ENCODE measurements around the gene RBM33.

The RBM33 gene

GRCh38 chr7:155693826-155694225, 49.4 kb downstream of the RBM33 start:
- no peaks in the 10 kb centered on the region for H3F3A ChIP-seq (ENCODE audit: insufficient read depth, low read length)
- H3K9ac ChIP-seq (ENCODE audit: low read length) = no peak overlapping the region
- no peak overlapping the region for H2AFZ ChIP-seq (ENCODE audit: low read length)
- TF ChIP-seq, protein P1, sequence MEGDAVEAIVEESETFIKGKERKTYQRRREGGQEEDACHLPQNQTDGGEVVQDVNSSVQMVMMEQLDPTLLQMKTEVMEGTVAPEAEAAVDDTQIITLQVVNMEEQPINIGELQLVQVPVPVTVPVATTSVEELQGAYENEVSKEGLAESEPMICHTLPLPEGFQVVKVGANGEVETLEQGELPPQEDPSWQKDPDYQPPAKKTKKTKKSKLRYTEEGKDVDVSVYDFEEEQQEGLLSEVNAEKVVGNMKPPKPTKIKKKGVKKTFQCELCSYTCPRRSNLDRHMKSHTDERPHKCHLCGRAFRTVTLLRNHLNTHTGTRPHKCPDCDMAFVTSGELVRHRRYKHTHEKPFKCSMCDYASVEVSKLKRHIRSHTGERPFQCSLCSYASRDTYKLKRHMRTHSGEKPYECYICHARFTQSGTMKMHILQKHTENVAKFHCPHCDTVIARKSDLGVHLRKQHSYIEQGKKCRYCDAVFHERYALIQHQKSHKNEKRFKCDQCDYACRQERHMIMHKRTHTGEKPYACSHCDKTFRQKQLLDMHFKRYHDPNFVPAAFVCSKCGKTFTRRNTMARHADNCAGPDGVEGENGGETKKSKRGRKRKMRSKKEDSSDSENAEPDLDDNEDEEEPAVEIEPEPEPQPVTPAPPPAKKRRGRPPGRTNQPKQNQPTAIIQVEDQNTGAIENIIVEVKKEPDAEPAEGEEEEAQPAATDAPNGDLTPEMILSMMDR (IDR thresholded peaks at IDR 0.05; ENCODE audit: low read length) = no peak
- TF ChIP-seq EZH2 (optimal IDR thresholded peaks at IDR 0.05; ENCODE audit: low read depth, low read length) = no peak
- TF ChIP-seq EZH2phosphoT487 (IDR thresholded peaks at IDR 0.05; ENCODE audit: low read length) = no peak
- no peaks in the 10 kb centered on the region for H3K9me3 ChIP-seq (replicated peaks; ENCODE audit: insufficient read depth, low read length)
- no peaks in the 10 kb centered on the region for H3K36me3 ChIP-seq (replicated peaks; ENCODE audit: insufficient read depth, low read length)
- no peaks in the 10 kb centered on the region for H3K4me1 ChIP-seq (ENCODE audit: low read length)
- no peak for DNase-seq
- H3K4me2 ChIP-seq (ENCODE audit: low read depth, low read length) = no peak overlapping the region
- H3K9me2 ChIP-seq (replicated peaks; ENCODE audit: insufficient read depth, low read length) = no peaks in the 10 kb centered on the region
- no peaks in the 10 kb centered on the region for H3K27me3 ChIP-seq (replicated peaks; ENCODE audit: insufficient read depth, low read length)
- no peak overlapping the region for H3K27ac ChIP-seq (ENCODE audit: low read length)
- peaks cover 85% of the 10 kb centered on the region for H3K79me2 ChIP-seq (ENCODE audit: low read length)
- no peak overlapping the region for H3K4me3 ChIP-seq (ENCODE audit: low read length)
- peaks cover 25% of the 10 kb centered on the region for H4K20me1 ChIP-seq (ENCODE audit: insufficient read depth, low read length)

DNA sequence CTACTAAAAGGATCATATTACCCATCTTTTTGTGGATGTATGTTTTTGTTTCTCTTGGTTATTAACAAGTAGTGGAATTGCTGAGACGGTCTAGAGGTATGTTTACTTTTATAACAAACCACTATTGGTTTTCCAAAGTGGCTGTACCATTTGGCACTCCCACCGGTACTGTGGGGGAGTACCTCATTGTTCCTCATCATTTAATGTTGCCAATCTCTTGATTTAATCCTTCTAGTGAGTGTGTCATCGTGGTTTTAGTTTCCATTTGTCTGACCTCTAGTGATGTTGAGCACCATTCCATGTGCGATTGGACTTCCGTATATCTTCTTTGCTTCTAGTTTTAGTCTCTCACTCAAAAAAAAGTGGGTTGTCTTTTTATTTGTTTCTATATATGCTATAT, 50.4 kb downstream of the RBM33 start:
- Histone ChIP-seq H3F3A (ENCODE audit: insufficient read depth, low read length) (no peaks in the 10 kb centered on the region), H4K20me1 (ENCODE audit: insufficient read depth, low read length) (peaks cover 32% of the 10 kb centered on the region), H3K27ac (ENCODE audit: low read length) (no peak overlapping the region), H3K4me1 (ENCODE audit: low read length) (no peaks in the 10 kb centered on the region), H2AFZ (ENCODE audit: low read length) (no peak overlapping the region), H3K9me2 (replicated peaks; ENCODE audit: insufficient read depth, low read length) (no peaks in the 10 kb centered on the region), H3K27me3 (replicated peaks; ENCODE audit: insufficient read depth, low read length) (no peaks in the 10 kb centered on the region), H3K9me3 (replicated peaks; ENCODE audit: insufficient read depth, low read length) (no peaks in the 10 kb centered on the region), H3K36me3 (replicated peaks; ENCODE audit: insufficient read depth, low read length) (no peaks in the 10 kb centered on the region), H3K79me2 (ENCODE audit: low read length) (peaks cover 95% of the 10 kb centered on the region), H3K4me3 (ENCODE audit: low read length) (no peak overlapping the region), H3K4me2 (ENCODE audit: low read depth, low read length) (no peak overlapping the region), H3K9ac (ENCODE audit: low read length) (no peak overlapping the region)
- no peak for DNase-seq
- TF ChIP-seq, protein P1 (IDR thresholded peaks at IDR 0.05; ENCODE audit: low read length) = no peak
- TF ChIP-seq EZH2 (optimal IDR thresholded peaks at IDR 0.05; ENCODE audit: low read depth, low read length) = no peak
- no peak for TF ChIP-seq EZH2phosphoT487 (IDR thresholded peaks at IDR 0.05; ENCODE audit: low read length)

DNA sequence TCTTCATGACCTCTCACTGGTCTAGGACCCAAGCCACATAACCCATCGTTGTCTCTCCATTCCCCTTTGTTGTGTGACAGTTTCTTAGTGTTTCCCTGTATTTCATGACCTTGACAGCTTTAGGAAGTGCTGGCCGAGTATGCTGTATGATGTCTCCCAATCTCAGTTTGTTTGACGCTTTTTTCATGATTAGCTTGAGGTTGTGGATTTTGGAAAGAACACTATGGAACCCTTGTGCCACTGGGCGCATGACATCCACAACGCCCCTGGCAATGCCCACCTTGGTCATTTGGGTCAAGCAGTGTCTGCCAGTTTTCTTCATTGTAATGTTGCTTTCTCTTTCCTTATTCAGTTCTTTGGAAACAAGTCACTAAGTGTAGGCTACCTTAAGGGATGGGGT, 52.3 kb downstream of the RBM33 start:
- peaks cover 32% of the 10 kb centered on the region for H4K20me1 ChIP-seq (ENCODE audit: insufficient read depth, low read length)
- no peaks in the 10 kb centered on the region for H3K27me3 ChIP-seq (replicated peaks; ENCODE audit: insufficient read depth, low read length)
- H2AFZ ChIP-seq (ENCODE audit: low read length) = no peak overlapping the region
- H3K4me1 ChIP-seq (ENCODE audit: low read length) = no peaks in the 10 kb centered on the region
- no peak overlapping the region for H3K4me2 ChIP-seq (ENCODE audit: low read depth, low read length)
- TF ChIP-seq, protein P1 (IDR thresholded peaks at IDR 0.05; ENCODE audit: low read length) = no peak
- TF ChIP-seq EZH2 (optimal IDR thresholded peaks at IDR 0.05; ENCODE audit: low read depth, low read length) (no peak), EZH2phosphoT487 (IDR thresholded peaks at IDR 0.05; ENCODE audit: low read length) (no peak)
- H3K9me3 ChIP-seq (replicated peaks; ENCODE audit: insufficient read depth, low read length) = no peaks in the 10 kb centered on the region
- 0 out of 2 replicates have a peak, but pooled peaks cover 5% of the 10 kb centered on the region for H3K36me3 ChIP-seq (replicated peaks; ENCODE audit: insufficient read depth, low read length)
- H3F3A ChIP-seq (ENCODE audit: insufficient read depth, low read length) = no peaks in the 10 kb centered on the region
- DNase-seq = no peak
- H3K27ac ChIP-seq (ENCODE audit: low read length) = no peak overlapping the region
- no peak overlapping the region for H3K9ac ChIP-seq (ENCODE audit: low read length)
- peaks cover 94% of the 10 kb centered on the region for H3K79me2 ChIP-seq (ENCODE audit: low read length)
- H3K9me2 ChIP-seq (replicated peaks; ENCODE audit: insufficient read depth, low read length) = no peaks in the 10 kb centered on the region
- H3K4me3 ChIP-seq (ENCODE audit: low read length) = no peak overlapping the region
